ENCODE measurements around the gene SRPK1.
A peak's percentile ranks its signal among the peaks of the same experiment; 100 is the strongest.

SRPK1 gene

DNA sequence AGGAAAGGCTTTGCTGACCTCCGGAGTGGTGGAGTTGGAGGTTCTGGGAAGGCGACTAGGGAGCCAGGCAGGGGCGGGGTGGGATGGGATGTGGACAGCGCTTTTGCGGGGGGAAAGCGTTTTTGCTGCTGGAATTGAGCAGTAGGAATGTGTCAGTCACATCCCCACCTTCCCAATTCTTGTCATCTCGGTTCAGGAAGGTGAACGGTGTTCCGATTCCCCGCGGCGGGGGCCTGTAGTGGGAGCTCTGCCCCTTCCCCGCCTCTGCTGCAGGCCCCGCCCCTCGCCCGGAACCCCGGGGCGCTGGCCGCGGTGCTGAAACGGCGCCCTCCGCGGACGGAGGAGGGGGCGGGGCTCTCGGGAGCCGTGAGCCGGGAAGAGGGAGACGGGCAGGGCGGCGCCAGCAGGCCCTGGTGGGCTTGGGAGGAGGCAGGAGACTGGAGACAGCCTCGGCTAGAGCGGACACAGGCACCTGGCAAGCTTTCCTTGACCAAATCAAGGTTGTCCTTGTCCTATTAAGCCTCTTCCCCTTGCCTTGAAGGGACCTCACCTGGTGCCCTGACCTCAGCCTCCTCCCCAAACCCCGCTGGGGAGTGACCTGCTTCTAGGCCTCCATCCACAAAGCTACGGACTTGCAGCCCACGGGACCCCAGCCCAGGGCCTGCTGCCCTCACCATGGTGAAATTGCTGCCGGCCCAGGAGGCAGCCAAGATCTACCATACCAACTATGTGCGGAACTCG lies 115.7 kb downstream of the SRPK1 start, which contains the start of gene LHFPL5:
LHFPL5 (plus strand) TSS at position 357 of the 741 bp plus-strand sequence; CDS start at position 676, 319 bp downstream.
- no peaks in the 10 kb centered on the region for H3K27me3 ChIP-seq (ENCODE audit: insufficient read depth, poor library complexity, severe bottlenecking)
- TF ChIP-seq, protein P1, sequence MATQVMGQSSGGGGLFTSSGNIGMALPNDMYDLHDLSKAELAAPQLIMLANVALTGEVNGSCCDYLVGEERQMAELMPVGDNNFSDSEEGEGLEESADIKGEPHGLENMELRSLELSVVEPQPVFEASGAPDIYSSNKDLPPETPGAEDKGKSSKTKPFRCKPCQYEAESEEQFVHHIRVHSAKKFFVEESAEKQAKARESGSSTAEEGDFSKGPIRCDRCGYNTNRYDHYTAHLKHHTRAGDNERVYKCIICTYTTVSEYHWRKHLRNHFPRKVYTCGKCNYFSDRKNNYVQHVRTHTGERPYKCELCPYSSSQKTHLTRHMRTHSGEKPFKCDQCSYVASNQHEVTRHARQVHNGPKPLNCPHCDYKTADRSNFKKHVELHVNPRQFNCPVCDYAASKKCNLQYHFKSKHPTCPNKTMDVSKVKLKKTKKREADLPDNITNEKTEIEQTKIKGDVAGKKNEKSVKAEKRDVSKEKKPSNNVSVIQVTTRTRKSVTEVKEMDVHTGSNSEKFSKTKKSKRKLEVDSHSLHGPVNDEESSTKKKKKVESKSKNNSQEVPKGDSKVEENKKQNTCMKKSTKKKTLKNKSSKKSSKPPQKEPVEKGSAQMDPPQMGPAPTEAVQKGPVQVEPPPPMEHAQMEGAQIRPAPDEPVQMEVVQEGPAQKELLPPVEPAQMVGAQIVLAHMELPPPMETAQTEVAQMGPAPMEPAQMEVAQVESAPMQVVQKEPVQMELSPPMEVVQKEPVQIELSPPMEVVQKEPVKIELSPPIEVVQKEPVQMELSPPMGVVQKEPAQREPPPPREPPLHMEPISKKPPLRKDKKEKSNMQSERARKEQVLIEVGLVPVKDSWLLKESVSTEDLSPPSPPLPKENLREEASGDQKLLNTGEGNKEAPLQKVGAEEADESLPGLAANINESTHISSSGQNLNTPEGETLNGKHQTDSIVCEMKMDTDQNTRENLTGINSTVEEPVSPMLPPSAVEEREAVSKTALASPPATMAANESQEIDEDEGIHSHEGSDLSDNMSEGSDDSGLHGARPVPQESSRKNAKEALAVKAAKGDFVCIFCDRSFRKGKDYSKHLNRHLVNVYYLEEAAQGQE (IDR thresholded peaks at IDR 0.05; ENCODE audit: insufficient replicate concordance, low read depth), result peak; percentile 98
- no peak for TF ChIP-seq GABPA (IDR thresholded peaks at IDR 0.05; ENCODE audit: low read depth)
- no peak within 1 kb of the TSS for H3K27ac ChIP-seq (replicated peaks)
- H3K4me3 ChIP-seq (replicated peaks; ENCODE audit: insufficient read depth, low read length), result no peak within 1 kb of the TSS
- peak in 1 of 2 experiments; percentile 8 for DNase-seq (ENCODE audit: low read depth in 1 of 2, low spot score in 1 of 2)

DNA sequence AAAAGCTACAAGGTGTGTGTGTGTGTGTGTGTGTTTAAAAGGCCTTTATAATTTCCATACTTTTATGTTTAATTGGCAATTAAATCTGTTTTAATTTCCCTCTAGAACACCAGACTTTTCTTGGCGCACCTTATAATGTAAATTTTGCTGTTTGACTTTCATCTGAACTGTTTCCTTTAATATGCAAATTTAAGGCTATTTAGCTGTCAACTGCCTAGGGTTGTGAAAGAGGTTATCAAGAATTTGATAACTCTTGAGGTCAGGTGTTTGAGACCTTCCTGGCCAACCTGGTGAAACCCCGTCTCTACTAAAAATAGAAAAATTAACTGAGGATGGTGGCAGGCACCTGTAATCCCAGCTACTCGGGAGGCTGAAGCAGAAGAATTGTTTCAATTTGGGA lies 119.8 kb downstream of the SRPK1 start:
- H3K4me3 ChIP-seq (replicated peaks; ENCODE audit: insufficient read depth, low read length), result no peak overlapping the region
- TF ChIP-seq, protein P2, sequence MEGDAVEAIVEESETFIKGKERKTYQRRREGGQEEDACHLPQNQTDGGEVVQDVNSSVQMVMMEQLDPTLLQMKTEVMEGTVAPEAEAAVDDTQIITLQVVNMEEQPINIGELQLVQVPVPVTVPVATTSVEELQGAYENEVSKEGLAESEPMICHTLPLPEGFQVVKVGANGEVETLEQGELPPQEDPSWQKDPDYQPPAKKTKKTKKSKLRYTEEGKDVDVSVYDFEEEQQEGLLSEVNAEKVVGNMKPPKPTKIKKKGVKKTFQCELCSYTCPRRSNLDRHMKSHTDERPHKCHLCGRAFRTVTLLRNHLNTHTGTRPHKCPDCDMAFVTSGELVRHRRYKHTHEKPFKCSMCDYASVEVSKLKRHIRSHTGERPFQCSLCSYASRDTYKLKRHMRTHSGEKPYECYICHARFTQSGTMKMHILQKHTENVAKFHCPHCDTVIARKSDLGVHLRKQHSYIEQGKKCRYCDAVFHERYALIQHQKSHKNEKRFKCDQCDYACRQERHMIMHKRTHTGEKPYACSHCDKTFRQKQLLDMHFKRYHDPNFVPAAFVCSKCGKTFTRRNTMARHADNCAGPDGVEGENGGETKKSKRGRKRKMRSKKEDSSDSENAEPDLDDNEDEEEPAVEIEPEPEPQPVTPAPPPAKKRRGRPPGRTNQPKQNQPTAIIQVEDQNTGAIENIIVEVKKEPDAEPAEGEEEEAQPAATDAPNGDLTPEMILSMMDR (IDR thresholded peaks at IDR 0.05; ENCODE audit: insufficient read depth, low read length), result no peak
- TF ChIP-seq GABPA (IDR thresholded peaks at IDR 0.05; ENCODE audit: low read depth) (no peak), POLR2AphosphoS5 (IDR thresholded peaks at IDR 0.05; ENCODE audit: low read depth) (no peak), SPI1 (IDR thresholded peaks at IDR 0.05; ENCODE audit: borderline replicate concordance, low read depth) (no peak)
- TF ChIP-seq, protein P1 (IDR thresholded peaks at IDR 0.05; ENCODE audit: insufficient replicate concordance, low read depth), result no peak
- H3K27ac ChIP-seq (replicated peaks), result no peak overlapping the region
- no peaks in the 10 kb centered on the region for H3K27me3 ChIP-seq (ENCODE audit: insufficient read depth, poor library complexity, severe bottlenecking)
- no peak for DNase-seq (ENCODE audit: low read depth in 1 of 2, low spot score in 1 of 2)

DNA sequence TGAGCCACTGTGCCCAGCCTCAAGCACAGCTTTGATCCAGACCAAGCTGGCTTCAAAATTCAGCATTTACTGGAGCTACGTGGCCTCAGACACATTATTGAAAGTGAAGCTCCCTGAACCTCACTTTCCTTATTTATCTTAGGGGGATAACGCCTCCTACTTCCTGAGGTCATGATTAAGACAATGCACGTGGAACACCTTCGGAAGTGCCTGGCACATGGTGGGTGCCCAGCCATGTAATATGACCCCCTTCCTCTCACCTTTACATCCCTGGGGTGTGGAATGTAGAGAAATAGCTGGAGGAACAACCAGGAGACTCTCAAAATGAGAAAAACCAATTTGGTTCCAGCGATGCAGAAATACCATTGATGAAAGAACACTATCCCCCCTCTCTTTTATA lies 122.2 kb downstream of the SRPK1 start:
- Histone ChIP-seq H3K27ac (replicated peaks) (no peak overlapping the region), H3K27me3 (ENCODE audit: insufficient read depth, poor library complexity, severe bottlenecking) (peaks cover 2% of the 10 kb centered on the region), H3K4me3 (replicated peaks; ENCODE audit: insufficient read depth, low read length) (no peak overlapping the region)
- TF ChIP-seq GABPA (IDR thresholded peaks at IDR 0.05; ENCODE audit: low read depth) (no peak), SPI1 (IDR thresholded peaks at IDR 0.05; ENCODE audit: borderline replicate concordance, low read depth) (no peak), POLR2AphosphoS5 (IDR thresholded peaks at IDR 0.05; ENCODE audit: low read depth) (no peak)
- TF ChIP-seq, protein P1 (IDR thresholded peaks at IDR 0.05; ENCODE audit: insufficient replicate concordance, low read depth), result no peak
- TF ChIP-seq, protein P2 (IDR thresholded peaks at IDR 0.05; ENCODE audit: insufficient read depth, low read length), result no peak
- DNase-seq (ENCODE audit: low read depth in 1 of 2, low spot score in 1 of 2), result no peak
